Measurements from ENCODE around the gene DAP.

DNA sequence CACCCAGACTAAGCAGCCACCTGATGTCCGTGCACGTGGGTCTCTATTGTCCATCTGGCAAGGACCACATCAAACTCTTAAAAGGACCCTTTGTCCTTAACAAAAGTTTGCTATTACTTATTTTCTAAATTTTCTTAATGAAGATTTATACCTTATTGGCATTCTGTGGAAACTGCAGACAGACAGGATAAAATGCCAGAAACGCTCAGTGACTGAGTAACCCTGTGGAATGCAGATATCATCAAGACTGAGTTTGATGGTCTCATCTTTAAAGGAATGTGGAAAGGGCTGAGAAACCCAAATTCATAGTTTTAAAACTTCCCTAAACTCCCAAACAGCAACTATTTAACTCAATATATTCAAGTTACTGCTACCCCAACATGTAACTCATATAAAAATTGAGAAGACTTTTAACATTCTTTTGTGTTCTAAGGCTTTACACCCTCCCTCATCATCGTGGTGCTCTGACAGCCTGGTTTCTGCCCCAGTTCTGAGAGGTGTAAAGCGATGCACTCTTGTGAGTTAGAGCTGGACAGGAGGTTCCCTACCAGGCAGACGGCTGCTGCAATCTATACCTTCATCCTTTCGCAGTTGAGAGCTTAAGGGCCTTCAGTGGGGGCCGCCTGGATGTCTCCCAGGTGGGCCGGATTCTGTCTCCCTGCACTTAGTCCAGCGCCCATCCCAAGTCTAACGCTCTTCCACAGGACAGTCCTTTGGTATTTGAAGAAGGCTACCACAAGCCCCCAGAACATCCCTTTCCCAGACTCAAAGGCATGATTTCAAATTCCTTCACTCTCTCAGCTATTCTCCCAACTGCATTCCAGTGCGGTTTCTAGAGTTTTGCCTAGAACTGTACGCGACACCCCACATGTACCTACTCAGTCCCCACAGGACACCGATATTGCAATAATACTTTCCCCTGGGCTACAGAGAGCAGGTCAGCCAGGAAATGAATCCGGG is 68.9 kb downstream of the DAP start:
- TF ChIP-seq, protein P1, sequence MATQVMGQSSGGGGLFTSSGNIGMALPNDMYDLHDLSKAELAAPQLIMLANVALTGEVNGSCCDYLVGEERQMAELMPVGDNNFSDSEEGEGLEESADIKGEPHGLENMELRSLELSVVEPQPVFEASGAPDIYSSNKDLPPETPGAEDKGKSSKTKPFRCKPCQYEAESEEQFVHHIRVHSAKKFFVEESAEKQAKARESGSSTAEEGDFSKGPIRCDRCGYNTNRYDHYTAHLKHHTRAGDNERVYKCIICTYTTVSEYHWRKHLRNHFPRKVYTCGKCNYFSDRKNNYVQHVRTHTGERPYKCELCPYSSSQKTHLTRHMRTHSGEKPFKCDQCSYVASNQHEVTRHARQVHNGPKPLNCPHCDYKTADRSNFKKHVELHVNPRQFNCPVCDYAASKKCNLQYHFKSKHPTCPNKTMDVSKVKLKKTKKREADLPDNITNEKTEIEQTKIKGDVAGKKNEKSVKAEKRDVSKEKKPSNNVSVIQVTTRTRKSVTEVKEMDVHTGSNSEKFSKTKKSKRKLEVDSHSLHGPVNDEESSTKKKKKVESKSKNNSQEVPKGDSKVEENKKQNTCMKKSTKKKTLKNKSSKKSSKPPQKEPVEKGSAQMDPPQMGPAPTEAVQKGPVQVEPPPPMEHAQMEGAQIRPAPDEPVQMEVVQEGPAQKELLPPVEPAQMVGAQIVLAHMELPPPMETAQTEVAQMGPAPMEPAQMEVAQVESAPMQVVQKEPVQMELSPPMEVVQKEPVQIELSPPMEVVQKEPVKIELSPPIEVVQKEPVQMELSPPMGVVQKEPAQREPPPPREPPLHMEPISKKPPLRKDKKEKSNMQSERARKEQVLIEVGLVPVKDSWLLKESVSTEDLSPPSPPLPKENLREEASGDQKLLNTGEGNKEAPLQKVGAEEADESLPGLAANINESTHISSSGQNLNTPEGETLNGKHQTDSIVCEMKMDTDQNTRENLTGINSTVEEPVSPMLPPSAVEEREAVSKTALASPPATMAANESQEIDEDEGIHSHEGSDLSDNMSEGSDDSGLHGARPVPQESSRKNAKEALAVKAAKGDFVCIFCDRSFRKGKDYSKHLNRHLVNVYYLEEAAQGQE (IDR thresholded peaks at IDR 0.05), result no peak
- TF ChIP-seq, protein P2, sequence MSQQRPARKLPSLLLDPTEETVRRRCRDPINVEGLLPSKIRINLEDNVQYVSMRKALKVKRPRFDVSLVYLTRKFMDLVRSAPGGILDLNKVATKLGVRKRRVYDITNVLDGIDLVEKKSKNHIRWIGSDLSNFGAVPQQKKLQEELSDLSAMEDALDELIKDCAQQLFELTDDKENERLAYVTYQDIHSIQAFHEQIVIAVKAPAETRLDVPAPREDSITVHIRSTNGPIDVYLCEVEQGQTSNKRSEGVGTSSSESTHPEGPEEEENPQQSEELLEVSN (IDR thresholded peaks at IDR 0.05; ENCODE audit: borderline replicate concordance, low read depth), result no peak

Measured in A549 (cell line).